GM10847 (cell line): Measurements from ENCODE around the gene ATXN1.

Experiments used
- POLR2A ChIP-seq: IDR thresholded peaks from 2 replicates; pipeline ENCODE4 v1.6.1; 2011; ENCODE audit not compliant: insufficient read length; ENCODE audit errors: extremely low read depth

The ATXN1 gene

GRCh38 chr6:16354692-16355091 is 406.6 kb downstream of the ATXN1 start:
- TF ChIP-seq POLR2A, result no peak

DNA sequence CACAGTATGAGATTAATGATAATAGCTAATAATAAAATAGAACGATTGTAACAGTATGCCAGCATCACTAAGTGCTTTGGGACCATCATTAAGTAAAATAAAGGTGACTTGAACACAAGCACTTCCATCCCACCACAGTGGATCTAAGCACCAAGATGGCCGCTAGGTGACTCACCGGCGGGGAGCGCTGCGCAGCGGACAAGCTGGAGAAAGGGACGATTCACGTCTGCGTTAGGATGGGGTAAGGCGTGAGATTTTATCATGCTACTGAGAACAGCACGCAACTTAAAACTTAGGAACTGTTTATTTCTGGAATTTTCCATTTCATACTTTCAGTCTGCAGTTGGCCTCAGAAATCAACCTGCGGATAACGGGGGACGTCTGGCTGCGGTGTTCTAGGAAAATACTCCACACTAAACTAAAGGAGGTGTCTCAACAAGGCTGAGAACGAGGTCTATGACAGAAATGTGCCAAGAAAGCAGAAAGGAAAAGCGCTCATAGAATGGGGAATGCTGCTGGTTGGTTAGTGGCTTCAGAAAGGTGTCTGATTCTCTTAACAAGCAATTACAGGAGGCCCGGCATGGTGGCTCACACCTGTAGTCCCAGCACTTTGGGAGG is 408.3 kb downstream of the ATXN1 start:
- TF ChIP-seq POLR2A, result no peak

DNA sequence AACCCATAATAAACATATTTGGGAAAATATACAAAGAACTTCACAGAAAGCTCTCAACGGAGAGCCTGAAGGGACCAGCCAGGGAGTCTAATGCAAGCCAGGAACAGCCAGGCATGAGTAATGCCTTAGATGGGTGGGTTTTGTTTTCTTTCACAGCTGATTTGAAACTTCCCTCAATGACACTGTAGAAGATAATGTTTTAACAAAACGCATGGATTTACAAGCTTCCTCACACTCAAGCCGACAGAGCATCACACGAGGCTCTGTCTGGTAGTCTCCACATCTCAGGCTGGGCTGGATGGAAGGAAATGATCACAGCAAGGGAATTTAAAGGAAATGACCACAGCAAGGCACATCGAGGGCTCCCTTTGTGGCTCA is 409.0 kb downstream of the ATXN1 start:
- no peak for TF ChIP-seq POLR2A

- TF ChIP-seq POLR2A, result no peak
Measured at GRCh38 chr6:16349544-16349943, 411.7 kb downstream of the ATXN1 start.

DNA sequence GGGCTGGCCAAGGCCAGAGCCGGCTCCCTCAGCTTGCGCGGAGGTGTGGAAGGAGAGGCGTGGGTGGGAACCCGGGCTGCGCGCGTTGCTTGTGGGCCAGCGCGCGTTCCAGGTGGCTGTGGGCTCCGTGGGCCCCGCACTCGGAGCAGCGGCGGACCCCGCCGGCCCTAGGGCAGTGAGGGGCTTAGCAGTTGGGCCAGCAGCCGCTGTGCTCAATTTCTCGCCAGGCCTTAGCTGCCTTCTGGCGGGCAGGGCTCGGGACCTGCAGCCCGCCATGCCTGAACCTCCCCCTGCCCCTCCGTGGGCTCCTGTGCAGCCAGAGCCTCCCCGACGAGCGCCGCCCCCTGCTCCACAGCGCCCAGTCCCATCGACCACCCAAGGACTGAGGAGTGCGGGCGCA is 414.4 kb downstream of the ATXN1 start:
- no peak for TF ChIP-seq POLR2A

DNA sequence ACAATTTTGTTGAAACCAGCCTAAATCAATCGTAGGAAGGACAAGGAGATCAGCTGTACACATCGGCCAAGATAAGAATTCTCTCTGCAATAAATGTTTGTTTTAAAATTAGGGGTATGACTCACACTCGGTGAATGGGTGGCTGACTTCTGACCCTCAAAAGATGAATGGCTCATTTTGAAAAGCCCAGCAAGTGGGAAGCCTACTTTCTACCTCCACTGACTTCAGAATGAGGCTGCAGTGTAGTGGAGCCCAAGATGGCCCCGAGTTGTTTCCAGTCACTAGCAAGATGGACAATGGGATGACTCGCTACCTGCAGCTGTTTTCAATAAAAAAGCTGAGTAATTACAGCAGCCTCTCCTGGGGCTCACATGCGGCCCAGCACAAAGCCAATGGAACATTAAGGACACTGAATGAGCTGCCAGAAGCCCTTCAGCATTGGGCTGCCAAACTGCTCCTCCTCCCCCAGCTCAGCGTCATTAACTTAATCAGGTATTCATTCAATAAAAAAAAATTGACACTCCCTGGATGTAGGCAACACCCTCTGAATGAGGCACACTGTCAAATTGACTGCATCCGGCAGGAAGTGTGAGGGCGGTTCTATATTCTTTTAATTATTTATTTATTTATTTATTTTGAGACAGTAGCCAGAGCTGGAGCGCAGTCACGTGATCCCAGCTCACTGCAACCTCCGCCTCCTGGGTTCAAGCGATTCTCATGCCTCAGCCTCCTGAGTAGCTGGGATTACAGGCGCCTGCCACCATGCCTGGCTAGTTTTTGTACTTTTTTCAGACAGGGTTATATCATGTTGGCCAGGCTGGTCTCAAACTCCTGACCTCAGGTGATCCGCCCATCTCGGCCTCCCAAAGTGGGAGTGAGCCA is 415.6 kb downstream of the ATXN1 start:
- no peak for TF ChIP-seq POLR2A

- no peak for TF ChIP-seq POLR2A
Measured at GRCh38 chr6:16344756-16345155, 416.5 kb downstream of the ATXN1 start.

DNA sequence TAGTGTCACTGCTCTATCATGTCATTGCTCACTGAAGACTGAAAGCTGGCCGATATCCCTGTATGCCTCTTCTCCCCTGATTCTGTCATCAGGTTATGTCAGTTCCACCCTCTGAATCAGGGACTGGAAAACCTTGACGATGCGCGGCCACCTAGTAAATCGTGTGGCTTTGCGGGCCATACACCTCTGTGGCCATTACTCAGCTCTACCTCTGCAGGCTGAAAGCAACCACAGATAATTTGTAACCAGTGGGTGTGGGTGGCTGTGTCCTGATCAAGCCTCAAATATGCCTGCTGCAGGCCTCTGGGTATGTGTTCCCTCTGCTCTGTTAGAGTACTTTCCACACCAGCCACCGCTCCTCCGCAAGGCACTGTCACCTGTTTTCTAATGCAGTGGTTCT is 417.7 kb downstream of the ATXN1 start:
- no peak for TF ChIP-seq POLR2A

DNA sequence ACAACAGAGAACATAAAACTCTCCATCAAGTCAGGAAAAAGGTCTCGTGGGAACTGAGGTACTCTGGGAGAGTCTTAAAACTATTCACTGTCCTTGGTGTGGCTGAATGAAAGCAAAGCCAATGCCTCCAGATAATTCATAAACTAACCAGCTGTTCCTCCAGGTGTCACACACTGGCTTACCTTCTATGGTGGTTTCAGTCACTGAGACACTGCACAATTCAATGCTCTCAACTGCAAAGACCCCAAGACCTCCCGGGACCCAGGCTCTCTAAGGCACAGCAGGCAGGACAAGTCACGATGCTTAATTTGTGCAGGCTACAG is 422.0 kb downstream of the ATXN1 start:
- TF ChIP-seq POLR2A, result no peak

DNA sequence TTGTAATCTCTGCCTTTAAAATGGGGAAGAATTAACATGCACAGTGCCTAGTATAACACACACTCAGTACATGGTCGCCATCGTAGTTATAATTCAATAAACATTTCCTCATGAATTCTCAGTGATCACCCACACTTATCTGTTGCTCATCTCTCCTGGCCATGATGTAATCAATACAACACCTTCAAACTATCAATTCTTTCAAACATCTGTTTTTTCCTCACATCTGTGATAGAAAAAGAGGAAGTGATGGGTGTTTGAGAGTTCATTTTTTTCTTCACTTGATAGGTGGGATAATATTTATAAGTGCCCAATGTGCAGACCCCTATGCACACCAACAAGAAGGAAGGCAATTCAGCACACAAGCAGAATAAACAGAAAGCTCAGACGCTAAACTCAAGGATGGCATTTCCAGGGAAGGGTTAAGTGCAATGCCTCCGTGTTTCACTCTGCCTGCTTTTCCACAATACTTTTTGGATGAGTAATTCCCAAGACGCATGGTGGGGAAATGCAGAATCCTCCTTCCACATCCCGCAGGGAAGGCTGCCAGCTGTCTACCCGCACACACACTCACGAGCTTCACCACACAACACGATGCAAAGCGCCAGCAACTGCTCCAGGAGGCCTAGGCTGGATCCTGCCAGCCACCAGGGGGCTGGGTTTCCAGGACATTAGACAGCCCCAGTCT is 422.5 kb downstream of the ATXN1 start:
- no peak for TF ChIP-seq POLR2A

GRCh38 chr6:16337295-16337975 is 423.8 kb downstream of the ATXN1 start:
- TF ChIP-seq POLR2A, result no peak

DNA sequence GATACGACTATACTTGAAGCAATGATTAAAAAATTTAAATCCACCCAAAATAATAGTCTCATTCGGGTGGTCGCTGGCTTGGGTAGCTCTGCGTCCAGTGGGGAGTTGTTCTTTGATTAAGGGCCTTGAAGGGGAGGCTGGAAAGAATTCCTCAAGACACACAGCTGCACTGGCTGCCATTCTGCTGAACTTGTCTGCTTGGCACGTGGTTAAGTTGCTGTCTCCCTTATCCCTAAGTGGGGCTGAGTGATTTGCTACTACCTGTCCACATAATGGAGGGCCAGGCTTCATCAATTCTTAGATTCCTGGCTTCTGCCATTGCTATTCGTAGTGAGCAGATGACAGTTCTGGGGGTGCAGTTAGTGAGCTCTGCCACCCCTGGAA is 424.4 kb downstream of the ATXN1 start:
- no peak for TF ChIP-seq POLR2A

DNA sequence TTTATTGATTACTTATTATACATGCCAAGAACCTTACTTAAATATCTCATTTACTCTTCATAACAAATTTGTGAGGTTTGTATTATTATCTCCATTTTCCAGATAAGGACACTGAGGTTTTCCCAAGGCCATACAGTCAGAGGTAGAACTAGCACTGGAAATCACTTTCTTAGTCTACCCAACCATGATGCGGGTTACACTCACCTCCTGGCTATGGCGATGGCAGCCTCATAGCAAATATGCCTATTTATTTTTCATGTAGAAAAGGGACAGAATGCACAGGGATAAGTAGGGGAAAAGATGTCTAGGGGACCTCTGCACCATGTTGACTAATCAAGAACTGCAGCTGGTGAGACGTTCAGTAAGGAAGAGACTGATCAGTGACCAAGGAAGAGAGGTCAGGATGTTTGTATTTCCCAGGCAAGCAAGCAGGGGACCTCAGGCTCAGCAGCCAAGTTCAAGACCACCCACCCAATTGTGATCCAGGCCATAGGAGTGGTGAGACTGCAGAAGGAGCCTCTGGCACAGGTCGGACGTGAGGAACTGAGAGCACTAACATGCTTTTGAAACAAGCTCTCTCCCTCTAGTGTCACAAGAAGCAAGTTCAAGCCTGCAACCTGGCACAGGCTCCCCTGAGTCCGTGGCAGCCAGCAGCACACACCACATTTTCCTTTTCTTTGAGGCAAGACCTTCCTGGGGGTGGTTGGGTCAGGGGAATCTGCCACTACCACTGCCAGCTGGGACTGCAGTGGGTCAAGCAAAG is 425.0 kb downstream of the ATXN1 start:
- no peak for TF ChIP-seq POLR2A

GRCh38 chr6:16335176-16335575 is 426.1 kb downstream of the ATXN1 start:
- TF ChIP-seq POLR2A, result no peak

DNA sequence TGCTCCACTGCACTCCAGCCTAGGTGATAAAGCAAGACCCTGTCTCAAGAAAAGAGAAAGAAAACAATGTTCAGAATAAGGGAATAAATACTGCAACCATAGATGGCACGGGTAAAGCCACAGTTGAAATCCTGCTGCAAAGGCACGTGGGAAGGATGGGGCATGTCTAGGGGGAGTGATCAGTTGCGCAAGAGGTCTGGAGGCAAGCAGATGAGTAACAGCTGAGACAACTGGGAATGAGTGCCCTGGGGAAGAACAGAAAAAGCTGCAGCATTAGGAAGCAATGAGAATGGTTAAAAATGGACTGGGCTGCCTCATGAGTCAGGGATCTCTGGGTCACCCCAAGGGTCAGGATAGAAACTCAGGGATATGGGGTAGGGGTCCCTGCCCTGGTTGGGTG is 426.6 kb downstream of the ATXN1 start:
- TF ChIP-seq POLR2A, result no peak
